Colon (tissue), 2 donors: ENCODE measurements around the gene YWHAQ.

Source experiments
- FAIRE-seq: peaks from 2 replicates; lab custom pipeline; 2012; peaks lifted over from hg19 to GRCh38; lab: Jason Lieb, UNC
- donor health status: control.
- donor health status: control.

The YWHAQ gene

GRCh38 chr2:9630736-9631552 lies at the start of gene YWHAQ:
YWHAQ (minus strand) TSS chr2:9630997; CDS start chr2:9630452, 545 bp downstream.
- FAIRE-seq, result no peak

DNA sequence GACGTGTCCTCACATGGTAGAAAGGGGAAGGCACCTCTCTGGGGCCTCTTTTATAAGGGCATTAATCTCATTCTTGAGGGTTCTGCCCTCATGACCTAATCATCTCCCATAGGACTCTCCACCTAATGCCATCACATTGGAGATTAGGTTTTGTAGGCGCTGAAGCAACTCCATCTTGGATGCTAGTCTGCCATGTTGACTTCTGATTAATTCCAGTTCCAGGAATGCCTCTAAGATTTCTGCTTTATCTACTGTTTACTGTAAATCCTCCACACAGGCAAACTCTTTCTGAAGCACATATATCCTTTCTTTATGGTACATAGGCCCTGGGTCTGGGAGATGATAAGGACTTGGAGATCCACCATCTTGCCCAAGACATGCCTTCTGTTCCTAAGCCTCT lies 49.3 kb upstream of the YWHAQ start:
- FAIRE-seq, result no peak

DNA sequence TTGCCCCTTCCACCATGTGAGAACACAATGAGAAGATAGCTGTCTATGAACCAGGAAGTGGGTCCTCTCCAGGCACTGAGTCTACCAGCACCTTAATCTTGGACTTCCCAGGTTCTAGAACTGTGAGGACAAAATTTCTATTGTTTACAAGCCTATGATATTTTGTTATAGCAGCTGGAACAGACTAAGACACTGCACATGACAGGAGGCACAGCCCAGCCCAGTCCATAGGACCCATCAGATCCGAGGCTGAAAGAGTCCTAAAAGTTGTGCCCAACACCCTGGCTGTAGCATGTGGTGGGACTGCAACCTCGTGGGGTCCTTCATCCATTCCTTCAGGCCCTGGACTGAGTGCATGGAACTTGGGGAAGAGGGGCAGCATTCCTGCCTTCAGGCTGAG lies 48.4 kb upstream of the YWHAQ start:
- FAIRE-seq, result no peak

DNA sequence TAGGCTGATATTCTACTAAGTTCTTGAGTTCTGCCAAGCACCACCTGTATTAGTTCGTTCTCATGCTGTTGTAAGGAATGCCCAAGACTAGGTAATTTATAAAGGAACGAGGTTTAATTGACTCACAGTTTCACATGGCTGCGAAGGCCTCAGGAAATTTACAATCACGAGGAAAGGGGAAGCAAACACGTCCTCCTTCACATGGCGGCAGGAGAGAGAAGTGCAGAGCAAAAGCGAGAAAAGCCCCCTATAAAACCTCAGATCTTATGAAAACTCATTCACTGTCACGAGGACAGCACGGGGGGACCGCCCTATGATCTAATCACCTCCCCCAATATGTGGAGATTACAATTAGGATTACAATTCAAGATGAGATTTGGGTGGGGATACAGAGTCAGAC lies 47.7 kb upstream of the YWHAQ start:
- FAIRE-seq, result no peak

DNA sequence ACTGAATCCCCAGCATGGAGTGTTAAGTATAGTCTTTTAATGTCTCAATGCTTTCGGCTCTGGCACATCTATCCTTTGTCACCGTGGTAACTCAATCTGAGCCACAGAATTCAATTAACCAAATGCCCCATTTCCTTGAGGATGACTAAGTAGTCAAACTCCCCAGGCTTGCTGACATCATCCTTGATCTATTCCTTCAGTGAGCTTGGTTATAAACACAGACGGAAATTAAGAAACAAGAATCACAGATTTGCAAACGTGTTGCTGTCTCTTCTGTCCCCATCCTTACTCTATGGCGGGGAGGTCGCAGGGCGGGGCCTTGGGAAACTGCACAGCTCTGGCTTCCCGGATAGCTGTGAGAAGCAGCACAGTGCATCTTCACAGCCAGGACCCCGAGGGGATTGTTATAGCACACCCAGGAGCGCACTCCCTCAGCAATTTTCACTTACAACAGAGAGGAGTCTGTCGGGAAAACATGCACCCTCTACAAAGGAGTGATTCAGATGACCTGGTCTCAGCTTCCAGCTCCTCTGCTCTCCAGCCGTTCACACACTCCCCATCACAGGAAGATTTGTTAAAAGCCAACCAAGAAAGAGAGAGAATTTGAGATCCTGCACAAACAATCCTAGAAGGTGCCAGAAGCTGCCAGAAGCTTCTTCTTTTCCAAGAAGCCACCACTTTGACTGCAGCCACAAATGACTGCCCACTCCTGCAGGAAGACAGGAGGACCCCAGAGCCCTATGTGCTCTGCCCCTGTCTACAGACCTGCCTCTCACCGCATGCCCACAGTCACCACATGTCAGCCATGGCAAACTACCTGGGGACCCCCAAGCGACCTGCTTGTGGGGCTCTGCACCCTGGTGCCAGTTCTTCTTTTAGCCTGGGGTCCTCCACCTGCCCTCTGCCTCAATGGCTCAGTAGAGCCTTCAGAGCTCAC lies 44.9 kb upstream of the YWHAQ start:
- no peak for FAIRE-seq

GRCh38 chr2:9674891-9675414 lies 44.2 kb upstream of the YWHAQ start:
- no peak for FAIRE-seq

- FAIRE-seq, result no peak
Measured at GRCh38 chr2:9673914-9674481, 43.2 kb upstream of the YWHAQ start.

GRCh38 chr2:9668687-9669345 lies 38.0 kb upstream of the YWHAQ start:
- FAIRE-seq, result no peak

DNA sequence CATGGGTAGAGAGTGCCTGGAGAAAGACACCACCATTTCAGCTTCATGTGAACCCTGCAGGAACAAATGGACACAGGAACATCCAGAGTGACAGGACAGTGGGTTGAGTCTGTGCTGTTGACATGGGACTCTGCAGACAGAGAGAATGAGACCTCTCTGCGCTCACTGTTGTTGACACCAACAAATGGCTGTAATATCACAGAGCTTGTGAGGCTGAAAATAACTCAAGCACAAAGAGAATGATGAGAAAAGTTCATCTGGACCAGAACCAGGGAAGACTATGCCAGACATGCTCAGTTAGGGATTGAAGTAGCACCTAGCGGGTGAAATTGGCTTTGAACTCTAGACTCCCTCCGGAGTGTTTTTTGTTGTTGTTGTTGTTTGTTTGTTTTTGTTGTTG lies 37.0 kb upstream of the YWHAQ start:
- no peak for FAIRE-seq

GRCh38 chr2:9666306-9666705 lies 35.5 kb upstream of the YWHAQ start:
- FAIRE-seq, result no peak

- no peak for FAIRE-seq
Measured at GRCh38 chr2:9665898-9666297, 35.1 kb upstream of the YWHAQ start.

DNA sequence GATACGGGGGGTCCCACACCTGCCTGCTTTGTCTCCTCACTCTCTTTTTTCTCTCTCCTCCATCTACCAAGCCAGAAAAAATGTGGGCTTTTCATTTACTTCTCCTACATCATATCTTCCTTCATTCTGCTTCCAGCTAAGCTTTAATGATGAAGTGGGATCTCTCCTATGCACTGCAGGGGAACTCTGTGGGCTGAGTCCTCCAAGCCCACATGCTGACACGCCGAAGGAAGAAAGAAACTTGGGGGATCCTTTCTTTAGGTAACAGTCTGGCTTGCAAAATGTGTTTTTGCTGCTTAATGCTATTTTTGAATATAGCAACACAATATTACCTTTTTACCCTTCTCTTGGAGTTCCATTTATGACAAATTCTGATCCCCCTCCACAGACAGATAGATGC lies 33.6 kb upstream of the YWHAQ start:
- FAIRE-seq, result no peak

GRCh38 chr2:9663008-9663879 lies 32.4 kb upstream of the YWHAQ start:
- no peak for FAIRE-seq

GRCh38 chr2:9661261-9661660 lies 30.5 kb upstream of the YWHAQ start:
- no peak for FAIRE-seq

DNA sequence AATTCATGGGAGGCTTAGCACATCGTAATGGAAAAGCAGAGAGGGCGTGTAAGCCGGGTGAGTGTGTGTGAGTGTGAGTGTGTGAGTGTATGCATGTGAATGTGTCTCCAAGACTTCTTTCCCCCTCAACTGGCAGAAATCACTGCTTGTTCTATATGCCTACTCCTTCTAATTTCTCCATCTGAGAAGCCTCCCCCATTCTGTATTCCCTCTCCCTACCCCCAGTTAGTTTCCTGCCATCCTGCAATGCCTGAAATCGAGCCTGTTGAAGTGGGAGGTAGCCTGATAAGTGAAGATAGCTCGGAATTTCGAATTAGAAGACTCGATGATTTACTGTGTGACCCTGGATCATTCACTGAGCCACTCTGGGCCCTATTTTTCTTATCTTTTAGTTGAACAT lies 30.0 kb upstream of the YWHAQ start:
- no peak for FAIRE-seq

DNA sequence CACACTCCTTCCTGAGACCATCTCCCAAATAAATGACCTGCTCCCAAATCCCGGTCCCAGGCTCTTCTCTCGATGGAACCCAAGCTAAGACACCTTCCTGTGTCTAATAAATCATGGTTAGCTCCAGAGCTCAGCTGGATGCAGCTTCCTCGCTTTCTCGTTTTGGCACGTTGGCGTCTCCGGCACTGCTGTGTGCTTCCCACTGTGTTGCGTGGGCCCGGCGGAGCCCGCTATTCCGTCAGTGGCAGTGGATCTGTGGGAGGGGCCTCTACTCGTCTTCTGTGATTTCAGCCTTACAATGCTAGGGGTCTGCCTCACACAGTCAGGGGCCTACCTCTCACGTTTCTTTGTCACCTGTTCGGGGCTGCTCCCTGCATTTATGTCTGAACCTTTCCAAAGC lies 29.4 kb upstream of the YWHAQ start:
- FAIRE-seq, result no peak

- FAIRE-seq, result no peak
Measured at GRCh38 chr2:9658972-9659371, 28.2 kb upstream of the YWHAQ start.

GRCh38 chr2:9657731-9658130 lies 26.9 kb upstream of the YWHAQ start:
- no peak for FAIRE-seq

GRCh38 chr2:9657083-9657482 lies 26.3 kb upstream of the YWHAQ start:
- FAIRE-seq, result no peak

DNA sequence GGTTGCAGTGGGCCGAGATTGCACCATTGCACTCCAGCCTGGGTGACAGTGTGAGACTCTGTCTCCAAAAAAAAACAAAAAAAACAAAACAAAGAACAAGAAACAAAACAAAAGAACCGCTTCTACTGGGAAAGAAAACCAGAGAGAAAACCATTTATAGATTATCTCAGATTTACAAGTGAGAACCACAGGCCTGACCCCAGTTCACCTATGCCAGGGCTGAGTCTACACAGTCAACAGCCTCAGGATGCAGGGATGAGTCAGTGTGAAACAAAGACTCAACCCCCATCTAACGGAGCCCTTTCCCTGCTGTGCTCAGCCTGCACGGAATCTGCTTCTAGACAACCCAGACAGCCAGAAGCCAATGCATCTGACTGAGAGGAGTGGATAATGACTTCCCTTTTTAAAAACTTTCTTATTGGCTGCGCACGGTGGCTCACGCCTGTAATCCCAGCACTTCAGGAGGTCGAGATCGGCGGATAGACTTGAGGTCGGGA lies 25.5 kb upstream of the YWHAQ start:
- FAIRE-seq, result no peak
